Mucosa of rectum (tissue), 2 donors: ENCODE measurements around the gene CDC42EP3.

Source experiments
- H3K27ac ChIP-seq, 2 donors: one replicate each; pipeline ENCODE4 v1.7.0; 2013; ENCODE audit warnings: inconsistent platforms in 2 of 2, low read depth in 2 of 2, low read length in 2 of 2
- H3K27me3 ChIP-seq, 2 donors: one replicate each; pipeline ENCODE4 v1.7.0; 2013; ENCODE audit warnings: low read length in 2 of 2; ENCODE audit not compliant: control insufficient read depth in 2 of 2, insufficient read depth in 2 of 2
- H3K36me3 ChIP-seq, 2 donors: one replicate each; pipeline ENCODE4 v1.7.0; 2013; ENCODE audit warnings: low read length in 2 of 2; ENCODE audit not compliant: control insufficient read depth in 2 of 2, insufficient read depth in 2 of 2
- H3K4me1 ChIP-seq, 2 donors: one replicate each; pipeline ENCODE4 v1.7.0; 2013; ENCODE audit warnings: low read length in 2 of 2, mild to moderate bottlenecking in 1 of 2; ENCODE audit not compliant: control insufficient read depth in 2 of 2, insufficient read depth in 2 of 2
- H3K4me3 ChIP-seq, 2 donors: one replicate each; pipeline ENCODE4 v1.7.0; 2013; ENCODE audit warnings: low read length in 2 of 2
- H3K9ac ChIP-seq, 2 donors: one replicate each; pipeline ENCODE4 v1.7.0; 2013; ENCODE audit warnings: low read length in 2 of 2, low read depth in 1 of 2, mild to moderate bottlenecking in 1 of 2
- H3K9me3 ChIP-seq, 2 donors: one replicate each; pipeline ENCODE4 v1.7.0; 2013; ENCODE audit warnings: low read length in 2 of 2; ENCODE audit not compliant: control insufficient read depth in 2 of 2
- donor health status: healthy.
- donor health status: Normal muscosa, but diverticular disease.

CDC42EP3 gene

DNA sequence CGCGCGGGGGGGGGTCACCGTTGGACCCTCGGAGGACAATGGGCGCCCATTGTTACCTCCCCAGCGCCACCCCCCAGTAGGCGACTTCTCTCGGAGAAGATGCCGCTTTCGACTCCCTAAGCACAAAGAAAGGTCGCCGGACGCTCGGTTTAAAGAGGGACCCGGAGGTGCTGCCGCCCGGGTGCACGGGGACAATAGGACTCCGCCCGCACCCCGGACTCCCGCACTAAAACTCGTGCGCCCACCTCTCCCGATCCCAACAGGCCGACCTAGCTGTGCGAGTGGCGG lies 318 bp upstream of the CDC42EP3 start:
- H3K27me3 ChIP-seq = no peaks in the 10 kb centered on the region

DNA sequence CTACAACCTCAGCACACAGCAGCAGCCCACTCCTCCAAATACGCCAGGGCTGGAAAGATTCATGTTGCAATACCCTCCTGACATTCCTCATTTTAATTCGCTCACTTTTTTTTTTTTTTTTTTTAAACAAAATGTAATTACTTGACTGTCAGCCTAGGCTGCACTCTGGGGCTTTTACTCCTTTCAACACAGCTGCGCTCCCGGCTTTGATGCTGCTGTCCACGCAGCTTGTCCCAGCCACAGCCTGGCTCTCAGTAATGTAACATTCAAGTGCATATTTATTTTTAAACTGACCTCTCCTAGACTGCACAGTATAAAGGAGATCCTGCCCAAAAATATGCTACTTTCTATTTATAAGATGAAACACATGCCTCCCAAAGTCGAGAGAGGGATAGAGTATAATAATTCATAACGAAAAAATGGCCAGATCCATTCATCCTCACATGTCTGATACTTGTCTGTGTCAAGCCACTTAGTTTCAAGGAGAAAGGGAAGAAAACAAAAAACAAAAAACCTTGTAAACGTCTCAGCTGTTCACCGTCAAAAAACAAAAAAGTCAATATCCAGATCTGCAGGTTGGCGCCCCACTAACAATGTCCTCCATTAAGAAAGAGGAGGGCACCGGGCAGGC lies 949 bp downstream of the CDC42EP3 start:
- H3K9me3 ChIP-seq = no peaks in the 10 kb centered on the region
- peaks cover 0 to 5% of the 10 kb centered on the region in 2 donors for H3K36me3 ChIP-seq
- peak overlapping the region; percentile 66 to 76 for H3K9ac ChIP-seq
- peaks cover 17 to 18% of the 10 kb centered on the region in 2 donors for H3K4me1 ChIP-seq
- no peaks in the 10 kb centered on the region for H3K27me3 ChIP-seq
- peak overlapping the region; percentile 76 to 84 for H3K27ac ChIP-seq
- peak overlapping the region; percentile 83 to 87 for H3K4me3 ChIP-seq

More for the DNA sequence above, 318 bp upstream of the CDC42EP3 start:
- peak overlapping the region; percentile 78 to 83 for H3K4me3 ChIP-seq
- peak overlapping the region; percentile 84 to 85 for H3K27ac ChIP-seq
- H3K9me3 ChIP-seq = no peaks in the 10 kb centered on the region
- peaks cover 17 to 20% of the 10 kb centered on the region in 2 donors for H3K4me1 ChIP-seq
- peak overlapping the region; percentile 82 to 85 for H3K9ac ChIP-seq
- peaks cover 0 to 5% of the 10 kb centered on the region in 2 donors for H3K36me3 ChIP-seq

DNA sequence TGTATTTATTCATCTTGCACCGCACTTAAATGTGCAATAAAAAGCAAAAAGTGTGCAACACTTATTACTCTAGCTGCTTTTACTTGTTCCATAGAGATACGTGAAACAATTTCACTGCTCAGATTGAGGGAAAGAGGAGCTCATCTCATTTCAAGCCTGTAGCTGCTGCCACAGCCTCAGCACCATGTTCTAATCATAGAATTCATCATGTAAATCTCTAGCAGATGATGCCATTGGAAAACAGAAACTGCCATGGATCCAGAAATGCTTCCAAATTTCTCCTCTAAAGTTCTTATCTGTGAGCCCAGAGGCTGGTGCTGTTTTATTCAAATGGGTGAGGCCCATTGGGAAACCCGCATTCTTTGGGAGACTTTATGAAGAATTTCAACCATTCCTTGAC lies 2.0 kb downstream of the CDC42EP3 start:
- Histone ChIP-seq H3K27ac (no peak overlapping the region), H3K4me3 (peak overlapping the region; percentile 38 to 87), H3K27me3 (no peaks in the 10 kb centered on the region), H3K36me3 (peaks cover 0 to 5% of the 10 kb centered on the region in 2 donors), H3K4me1 (peaks cover 14 to 18% of the 10 kb centered on the region in 2 donors), H3K9me3 (no peaks in the 10 kb centered on the region), H3K9ac (no peak overlapping the region)

DNA sequence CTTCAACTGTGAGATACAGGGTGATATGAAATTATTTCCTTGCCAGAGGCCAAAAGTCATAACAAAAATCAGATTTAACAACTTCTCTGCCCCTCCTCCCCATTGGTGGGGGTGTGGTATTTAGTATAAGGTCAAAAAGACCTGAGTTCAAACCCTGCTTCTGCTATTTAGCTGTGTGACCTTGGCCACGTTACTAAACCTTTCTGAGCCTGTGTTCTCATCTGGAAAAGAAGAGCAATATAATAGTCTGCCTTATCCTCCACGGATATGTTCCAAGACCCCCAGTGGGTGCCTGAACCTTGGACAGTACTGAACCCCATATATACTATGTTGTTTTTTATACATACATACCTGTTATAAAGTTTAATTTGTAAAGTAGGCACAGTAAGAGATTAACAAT lies 3.7 kb downstream of the CDC42EP3 start:
- Histone ChIP-seq H3K9me3 (no peaks in the 10 kb centered on the region), H3K9ac (no peak overlapping the region), H3K27me3 (no peaks in the 10 kb centered on the region), H3K4me3 (no peak overlapping the region), H3K36me3 (peaks cover 0 to 5% of the 10 kb centered on the region in 2 donors), H3K27ac (no peak overlapping the region), H3K4me1 (peaks cover 11 to 15% of the 10 kb centered on the region in 2 donors)

DNA sequence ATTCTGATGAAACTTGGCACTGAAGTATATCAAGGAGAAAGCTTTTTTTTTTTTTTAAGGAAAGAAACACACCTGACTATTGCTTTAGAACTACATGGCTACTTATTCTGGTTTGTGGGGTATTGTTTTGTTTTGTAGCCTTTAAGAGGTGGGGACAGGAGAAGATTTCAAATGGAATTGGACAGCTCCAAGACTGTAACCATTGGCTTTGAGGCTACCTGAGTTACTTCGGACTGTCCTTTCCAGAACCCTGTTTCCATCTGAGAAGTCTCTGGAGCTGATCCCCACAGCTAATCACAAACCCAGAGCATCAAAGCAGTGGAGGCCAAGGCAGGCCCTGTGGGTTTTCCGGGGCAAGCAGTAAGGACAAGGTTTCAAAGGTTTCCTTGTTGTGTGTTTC lies 4.7 kb downstream of the CDC42EP3 start:
- H3K4me3 ChIP-seq = peak overlapping the region in 1 of 2 donors; percentile 17
- H3K36me3 ChIP-seq = peaks cover 0 to 5% of the 10 kb centered on the region in 2 donors
- no peaks in the 10 kb centered on the region for H3K27me3 ChIP-seq
- no peaks in the 10 kb centered on the region for H3K9me3 ChIP-seq
- no peak overlapping the region for H3K9ac ChIP-seq
- no peak overlapping the region for H3K27ac ChIP-seq
- peaks cover 11 to 12% of the 10 kb centered on the region in 2 donors for H3K4me1 ChIP-seq

DNA sequence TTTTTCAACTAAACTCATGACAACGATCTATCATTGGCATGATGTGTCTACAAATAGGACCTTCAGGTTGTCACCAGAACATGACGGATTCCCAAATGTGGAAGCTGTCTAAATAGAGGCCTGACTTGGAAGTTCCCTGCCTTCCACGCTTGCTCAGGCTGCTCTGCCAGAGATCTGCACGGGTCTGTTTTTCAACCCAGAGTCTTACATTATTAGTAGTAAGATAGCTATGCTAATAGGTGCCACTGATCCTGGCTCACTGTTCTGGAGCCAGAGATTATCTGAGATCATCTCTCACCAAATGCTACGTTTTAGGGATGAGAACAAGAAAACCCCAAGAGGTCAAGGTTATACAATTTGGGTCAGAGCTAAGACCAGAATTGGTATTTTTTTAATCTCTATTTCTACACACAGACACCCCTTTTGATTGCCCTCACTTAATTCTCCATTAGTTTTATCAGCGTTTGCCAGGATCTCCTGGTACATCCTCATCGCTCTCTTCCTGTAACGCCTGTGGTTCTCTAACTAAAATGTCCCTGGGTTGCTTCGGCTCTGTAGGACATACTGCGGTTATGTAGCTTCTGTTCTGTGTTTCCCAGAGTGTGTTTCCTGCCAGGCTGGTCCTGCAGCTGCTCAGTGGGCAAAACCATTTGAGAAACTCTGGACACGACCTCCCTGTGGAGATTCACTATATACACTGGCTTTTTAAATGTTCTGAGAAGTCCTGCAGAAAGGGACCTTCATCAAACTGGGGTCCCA lies 5.7 kb downstream of the CDC42EP3 start:
- Histone ChIP-seq H3K4me1 (peaks cover 8 to 10% of the 10 kb centered on the region in 2 donors), H3K27me3 (no peaks in the 10 kb centered on the region), H3K36me3 (peaks cover 0 to 5% of the 10 kb centered on the region in 2 donors), H3K4me3 (no peak overlapping the region), H3K27ac (no peak overlapping the region), H3K9ac (no peak overlapping the region), H3K9me3 (no peaks in the 10 kb centered on the region)

DNA sequence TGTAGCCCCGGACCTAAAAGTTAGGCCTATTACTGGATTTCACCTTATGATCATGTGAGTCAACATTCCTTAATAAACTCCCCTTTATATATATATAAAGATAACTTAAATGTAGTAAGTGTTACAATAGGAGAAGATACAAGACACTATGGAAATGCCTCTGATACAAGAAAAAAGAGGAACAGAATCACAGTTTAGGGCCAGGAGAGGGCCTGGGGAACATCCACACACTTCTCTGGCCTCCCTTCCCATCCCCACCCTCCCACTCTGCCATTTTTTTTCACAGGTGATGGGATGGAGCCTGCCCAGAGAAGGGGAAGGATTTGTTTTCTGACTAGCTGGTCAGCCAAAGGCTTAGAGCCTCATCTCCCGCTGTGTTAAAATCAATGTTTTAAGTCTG lies 6.4 kb downstream of the CDC42EP3 start:
- Histone ChIP-seq H3K9ac (no peak overlapping the region), H3K4me3 (no peak overlapping the region), H3K36me3 (peaks cover 0 to 5% of the 10 kb centered on the region in 2 donors), H3K4me1 (peaks cover 4 to 5% of the 10 kb centered on the region in 2 donors), H3K27me3 (no peaks in the 10 kb centered on the region), H3K27ac (no peak overlapping the region), H3K9me3 (no peaks in the 10 kb centered on the region)

DNA sequence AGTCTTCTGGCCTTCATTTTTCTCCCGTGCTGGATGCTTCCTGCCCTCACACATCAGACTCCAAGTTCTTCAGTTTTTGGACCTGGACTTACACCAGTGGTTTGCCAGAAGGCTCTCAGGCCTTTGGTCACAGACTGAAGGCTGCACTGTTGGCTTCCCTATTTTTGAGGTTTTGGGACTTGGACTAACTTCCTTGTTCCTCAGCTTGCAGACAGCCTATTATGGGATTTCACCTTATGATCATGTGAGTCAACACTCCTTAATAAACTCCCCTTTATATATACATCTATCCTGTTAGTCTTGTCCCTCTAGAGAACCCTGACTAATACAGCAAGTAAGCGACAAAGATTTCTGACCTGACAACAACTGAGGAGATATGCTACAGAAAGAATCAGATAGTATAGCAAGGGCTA lies 7.2 kb downstream of the CDC42EP3 start:
- Histone ChIP-seq H3K36me3 (peaks cover 0 to 5% of the 10 kb centered on the region in 2 donors), H3K27me3 (no peaks in the 10 kb centered on the region), H3K4me3 (no peak overlapping the region), H3K9me3 (no peaks in the 10 kb centered on the region), H3K27ac (no peak overlapping the region), H3K9ac (no peak overlapping the region), H3K4me1 (peaks cover 4 to 5% of the 10 kb centered on the region in 2 donors)

DNA sequence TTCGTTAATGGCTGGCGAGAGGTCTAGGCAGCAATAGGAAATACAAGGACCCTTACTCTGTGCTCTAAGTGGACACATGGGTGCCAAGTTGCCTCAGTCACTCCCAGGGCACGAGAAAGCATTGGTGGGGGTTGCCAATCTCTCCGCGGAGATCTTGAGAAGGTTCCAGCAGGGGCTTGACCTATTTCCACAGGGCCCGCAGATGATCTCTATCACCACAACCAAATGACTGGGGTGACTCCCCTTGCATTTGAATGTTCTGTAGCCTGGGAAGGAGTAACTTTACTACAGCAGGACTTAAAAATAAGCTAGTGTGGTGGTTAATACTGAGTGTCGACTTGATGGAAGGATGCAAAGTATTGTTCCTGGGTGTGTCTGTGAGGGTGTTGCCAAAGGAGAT lies 8.1 kb downstream of the CDC42EP3 start:
- Histone ChIP-seq H3K9ac (no peak overlapping the region), H3K36me3 (peaks cover 0 to 5% of the 10 kb centered on the region in 2 donors), H3K4me3 (no peak overlapping the region), H3K27me3 (no peaks in the 10 kb centered on the region), H3K27ac (no peak overlapping the region), H3K9me3 (no peaks in the 10 kb centered on the region), H3K4me1 (peaks cover 3 to 4% of the 10 kb centered on the region in 2 donors)

DNA sequence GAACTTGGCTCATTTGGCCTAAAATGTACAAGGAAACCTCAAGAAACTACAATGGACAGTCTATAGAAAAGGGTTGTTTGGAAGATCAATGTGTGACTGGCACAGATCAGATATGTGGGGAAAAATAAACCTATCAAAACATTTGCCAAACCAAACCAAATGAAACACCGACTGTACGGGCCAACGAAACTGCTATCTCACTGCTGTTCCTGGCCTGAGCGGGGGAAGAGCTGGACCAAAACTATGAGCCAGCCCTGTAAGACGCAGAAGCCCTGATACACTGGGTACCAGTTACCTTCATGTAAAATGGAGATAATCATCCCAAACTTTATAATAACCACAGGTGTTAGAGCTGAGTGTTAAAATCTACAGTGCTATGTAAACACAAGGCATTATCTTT lies 11.7 kb downstream of the CDC42EP3 start:
- Histone ChIP-seq H3K9me3 (no peaks in the 10 kb centered on the region), H3K27ac (no peak overlapping the region), H3K9ac (no peak overlapping the region), H3K4me1 (peaks cover 17 to 19% of the 10 kb centered on the region in 2 donors), H3K27me3 (no peaks in the 10 kb centered on the region), H3K4me3 (no peak overlapping the region), H3K36me3 (no peaks in the 10 kb centered on the region)
